Measurements from ENCODE around the gene TAAR6.
"Not testable (repeated sequence)": the region's sequence is repeated elsewhere in the genome, so short reads cannot be mapped to it uniquely, and the experiment has no call there.

TAAR6 gene, protein sequence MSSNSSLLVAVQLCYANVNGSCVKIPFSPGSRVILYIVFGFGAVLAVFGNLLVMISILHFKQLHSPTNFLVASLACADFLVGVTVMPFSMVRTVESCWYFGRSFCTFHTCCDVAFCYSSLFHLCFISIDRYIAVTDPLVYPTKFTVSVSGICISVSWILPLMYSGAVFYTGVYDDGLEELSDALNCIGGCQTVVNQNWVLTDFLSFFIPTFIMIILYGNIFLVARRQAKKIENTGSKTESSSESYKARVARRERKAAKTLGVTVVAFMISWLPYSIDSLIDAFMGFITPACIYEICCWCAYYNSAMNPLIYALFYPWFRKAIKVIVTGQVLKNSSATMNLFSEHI

DNA sequence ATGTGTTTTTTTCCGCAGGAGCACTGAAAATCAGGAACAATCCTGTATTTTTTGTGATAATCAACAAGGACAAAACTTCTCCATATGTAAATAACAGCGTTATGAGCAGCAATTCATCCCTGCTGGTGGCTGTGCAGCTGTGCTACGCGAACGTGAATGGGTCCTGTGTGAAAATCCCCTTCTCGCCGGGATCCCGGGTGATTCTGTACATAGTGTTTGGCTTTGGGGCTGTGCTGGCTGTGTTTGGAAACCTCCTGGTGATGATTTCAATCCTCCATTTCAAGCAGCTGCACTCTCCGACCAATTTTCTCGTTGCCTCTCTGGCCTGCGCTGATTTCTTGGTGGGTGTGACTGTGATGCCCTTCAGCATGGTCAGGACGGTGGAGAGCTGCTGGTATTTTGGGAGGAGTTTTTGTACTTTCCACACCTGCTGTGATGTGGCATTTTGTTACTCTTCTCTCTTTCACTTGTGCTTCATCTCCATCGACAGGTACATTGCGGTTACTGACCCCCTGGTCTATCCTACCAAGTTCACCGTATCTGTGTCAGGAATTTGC is at the start of gene TAAR6:
Gene TAAR6 (plus strand): TSS at position 102 of the 557 bp plus-strand sequence. CDS start 0 bp downstream, at position 102.
- DNase-seq (ENCODE audit: low spot score): no peak

DNA sequence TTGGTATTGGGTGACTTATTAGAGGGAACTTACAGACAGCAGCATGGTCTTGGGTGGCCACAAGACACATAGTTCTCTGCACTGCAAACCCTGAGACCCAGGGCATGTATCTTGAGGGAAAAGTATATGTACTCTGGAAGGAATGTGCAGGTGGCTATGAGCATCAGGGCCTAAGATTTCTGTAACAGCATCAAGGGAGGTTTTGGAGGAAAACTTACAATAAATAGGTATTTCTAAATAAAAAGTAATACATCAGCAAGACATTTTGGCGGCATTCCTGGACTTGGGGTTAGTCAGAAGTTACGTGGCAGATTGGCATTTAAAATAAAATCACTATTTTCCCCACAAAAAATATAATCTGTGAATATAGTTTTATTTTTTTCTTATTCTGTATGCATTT is 49.2 kb upstream of the TAAR6 start:
- DNase-seq (ENCODE audit: low spot score): no peak

DNA sequence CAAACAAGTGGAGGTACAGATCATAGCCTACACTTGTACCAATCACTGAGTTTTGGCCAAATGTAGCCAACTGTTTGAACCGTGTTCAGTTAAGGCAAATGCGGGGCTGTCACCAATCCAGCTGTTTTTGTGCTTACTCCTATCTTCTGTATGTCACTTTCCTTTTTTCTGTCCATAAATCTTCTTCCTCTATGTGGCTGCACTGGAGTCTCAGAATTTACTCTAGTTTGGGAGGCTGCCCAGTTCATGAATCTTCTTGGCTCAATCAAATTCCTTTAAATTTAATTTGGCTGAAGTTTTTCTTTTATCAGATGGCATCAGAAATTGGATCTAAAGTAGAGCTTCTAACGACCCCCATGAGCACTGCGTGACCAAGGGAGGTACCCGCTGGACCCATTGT is 45.5 kb upstream of the TAAR6 start:
- DNase-seq (ENCODE audit: low spot score): no peak

DNA sequence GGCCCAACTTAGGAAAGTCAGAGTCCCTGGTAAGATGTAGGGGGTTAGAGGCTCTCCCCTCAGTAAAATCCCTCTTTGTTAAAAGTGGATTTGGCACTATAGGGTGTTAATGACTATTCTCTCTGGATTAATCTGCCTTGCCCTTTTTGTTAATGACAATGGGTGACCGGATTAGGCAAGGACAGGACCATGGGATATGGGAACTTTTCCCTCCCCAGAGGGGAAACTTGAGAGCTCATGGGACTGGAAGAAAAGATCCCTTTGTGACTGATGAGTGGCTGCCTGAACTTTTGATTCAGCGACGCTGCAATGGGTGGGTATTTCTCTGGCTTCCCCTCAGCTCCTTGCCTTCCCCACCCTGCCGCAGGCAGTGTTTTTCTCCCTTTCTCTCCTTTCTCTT is 44.3 kb upstream of the TAAR6 start:
- DNase-seq (ENCODE audit: low spot score): no peak

DNA sequence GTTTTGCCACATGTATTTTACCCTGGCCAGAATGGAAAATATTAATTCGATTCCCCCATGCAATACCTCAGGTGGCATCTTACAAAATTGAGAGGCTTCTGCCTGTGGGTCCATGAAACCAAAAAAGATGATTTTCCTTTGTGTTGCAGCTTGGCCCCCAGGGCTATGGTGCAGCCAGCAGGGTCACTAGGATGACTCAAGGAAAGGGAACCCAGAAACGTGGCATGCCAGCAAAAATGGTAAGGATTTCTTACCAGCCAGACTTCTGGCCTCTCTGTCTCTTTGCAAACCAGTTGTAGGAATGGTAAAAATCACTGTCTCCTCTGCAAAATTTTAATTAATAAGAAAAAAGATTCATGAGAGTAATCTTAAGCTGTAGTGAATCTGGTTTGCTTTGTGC is 43.7 kb upstream of the TAAR6 start:
- DNase-seq (ENCODE audit: low spot score): no peak

DNA sequence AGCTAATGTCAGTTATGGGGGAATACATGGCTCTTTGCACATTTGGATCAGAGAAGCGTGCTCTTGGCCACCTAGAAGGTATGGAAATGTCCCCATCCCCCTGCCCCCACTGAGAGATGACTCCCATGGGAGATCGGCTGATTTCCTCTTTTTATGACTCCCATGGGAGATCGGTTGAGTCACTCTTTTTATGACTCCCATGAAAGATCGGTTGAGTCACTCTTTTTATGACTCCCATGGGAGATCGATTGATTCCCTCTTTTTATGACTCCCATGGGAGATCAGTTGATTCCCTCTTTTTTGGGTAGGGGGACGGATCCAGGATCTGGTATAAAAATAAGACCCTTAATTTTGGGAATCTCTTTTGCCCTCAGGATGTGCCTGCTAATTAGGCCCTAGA is 42.3 kb upstream of the TAAR6 start:
- DNase-seq (ENCODE audit: low spot score): no peak

DNA sequence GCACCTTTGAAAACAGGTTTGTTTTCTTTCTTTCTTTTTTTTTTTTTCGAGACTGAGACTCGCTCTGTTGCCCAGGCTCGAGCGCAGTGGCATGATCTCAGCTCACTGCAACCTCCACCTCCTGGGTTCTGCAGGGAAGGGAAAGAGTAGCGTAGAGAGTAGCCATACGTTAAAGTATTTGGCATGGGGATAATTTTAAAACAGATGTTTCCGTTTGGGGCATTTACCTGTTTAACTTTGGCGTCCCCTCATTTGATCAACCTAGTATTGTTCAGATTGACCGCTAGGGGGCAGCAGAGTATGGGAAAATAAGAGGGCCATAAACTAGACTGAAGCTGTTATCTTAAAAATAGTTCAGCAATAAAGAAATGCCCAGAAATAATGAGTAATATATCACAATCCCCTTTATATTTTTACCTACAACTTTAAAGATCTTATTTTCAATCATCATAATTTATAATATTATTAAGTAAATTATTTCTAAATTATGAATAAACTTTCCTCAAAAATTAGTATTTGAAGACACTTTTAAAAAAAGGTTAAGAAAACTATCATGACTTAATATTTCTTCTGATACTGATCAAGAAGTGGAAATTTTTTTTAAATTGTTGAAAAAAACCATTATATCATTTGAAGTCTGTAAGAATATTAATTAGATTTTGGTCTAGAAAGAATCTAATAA is 39.7 kb upstream of the TAAR6 start:
- DNase-seq (ENCODE audit: low spot score): peak; percentile 73

DNA sequence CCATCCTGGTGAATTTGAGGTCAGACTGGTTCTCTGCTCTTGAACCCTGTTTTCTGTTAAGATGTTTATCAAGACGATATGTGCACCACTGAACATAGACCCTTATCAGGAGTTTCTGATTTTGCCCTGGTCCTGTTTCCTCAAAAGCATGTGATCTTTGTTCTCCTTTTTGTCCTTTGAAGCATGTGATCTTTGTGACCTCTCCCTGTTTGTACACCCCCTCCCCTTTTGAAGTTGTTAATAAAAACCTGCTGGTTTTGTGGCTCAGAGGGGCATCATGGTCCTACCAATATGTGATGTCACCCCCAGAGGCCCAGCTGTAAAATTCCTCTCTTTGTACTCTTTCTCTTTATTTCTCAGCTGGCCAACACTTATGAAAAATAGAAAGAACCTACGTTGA is 35.6 kb upstream of the TAAR6 start:
- DNase-seq (ENCODE audit: low spot score): not testable (repeated sequence)

DNA sequence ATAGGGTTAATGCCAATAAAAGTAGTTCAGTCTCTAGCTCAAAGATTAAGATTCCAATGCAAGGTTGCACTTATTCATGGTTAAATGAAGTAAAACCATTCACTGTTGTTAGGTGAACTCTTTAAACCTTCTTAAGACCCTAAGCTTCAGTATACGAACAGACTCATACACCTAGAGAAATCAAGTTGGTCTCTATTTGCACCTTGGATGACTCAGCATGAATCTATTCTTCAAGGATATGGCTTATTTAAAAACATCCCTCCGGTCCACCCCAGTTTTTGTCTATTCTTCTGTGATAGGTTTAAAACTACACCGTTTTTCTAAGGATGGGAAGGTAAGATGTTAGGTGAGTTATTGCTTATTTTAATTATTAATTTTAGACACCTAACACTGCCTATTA is 33.0 kb upstream of the TAAR6 start:
- no peak for DNase-seq (ENCODE audit: low spot score)

DNA sequence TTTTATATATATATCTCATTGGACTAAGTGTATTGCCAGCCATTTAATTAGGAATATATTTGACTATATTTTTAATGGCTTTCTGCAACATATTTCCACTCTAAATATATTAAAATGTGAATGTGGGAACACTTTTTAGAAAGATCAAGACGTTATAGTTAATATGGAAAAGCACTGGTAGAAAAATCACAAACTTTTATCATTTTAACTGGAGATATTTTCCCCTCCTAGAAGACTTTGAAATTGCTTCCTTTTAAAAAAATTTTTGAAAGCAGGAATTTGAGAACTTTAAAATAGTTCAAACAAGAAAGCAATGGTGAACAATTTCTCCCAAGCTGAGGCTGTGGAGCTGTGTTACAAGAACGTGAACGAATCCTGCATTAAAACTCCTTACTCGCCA is 32.1 kb upstream of the TAAR6 start, which contains the start of gene TAAR9:
Gene TAAR9 (plus strand): TSS at position 301 of the 400 bp plus-strand sequence. CDS start 13 bp downstream, at position 314.
- no peak for DNase-seq (ENCODE audit: low spot score)

DNA sequence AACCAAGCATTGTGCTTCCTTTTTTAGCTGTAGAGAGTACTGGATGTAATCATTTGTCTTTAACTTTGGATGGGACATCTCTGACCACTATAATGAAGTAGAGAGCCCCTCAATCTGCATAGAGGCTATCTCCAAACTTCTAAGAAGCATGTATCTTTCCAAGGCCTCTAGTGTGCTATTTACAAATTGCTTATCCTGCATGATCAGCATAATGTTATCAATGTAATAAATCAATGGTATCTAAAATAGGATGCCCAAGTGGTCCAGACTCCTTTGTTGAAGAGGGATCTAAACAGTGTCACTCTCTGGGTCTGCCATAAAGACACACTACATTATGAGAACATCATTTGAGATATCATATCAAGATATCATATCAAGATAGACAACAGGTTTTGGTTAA is 25.3 kb upstream of the TAAR6 start:
- DNase-seq (ENCODE audit: low spot score): no peak

DNA sequence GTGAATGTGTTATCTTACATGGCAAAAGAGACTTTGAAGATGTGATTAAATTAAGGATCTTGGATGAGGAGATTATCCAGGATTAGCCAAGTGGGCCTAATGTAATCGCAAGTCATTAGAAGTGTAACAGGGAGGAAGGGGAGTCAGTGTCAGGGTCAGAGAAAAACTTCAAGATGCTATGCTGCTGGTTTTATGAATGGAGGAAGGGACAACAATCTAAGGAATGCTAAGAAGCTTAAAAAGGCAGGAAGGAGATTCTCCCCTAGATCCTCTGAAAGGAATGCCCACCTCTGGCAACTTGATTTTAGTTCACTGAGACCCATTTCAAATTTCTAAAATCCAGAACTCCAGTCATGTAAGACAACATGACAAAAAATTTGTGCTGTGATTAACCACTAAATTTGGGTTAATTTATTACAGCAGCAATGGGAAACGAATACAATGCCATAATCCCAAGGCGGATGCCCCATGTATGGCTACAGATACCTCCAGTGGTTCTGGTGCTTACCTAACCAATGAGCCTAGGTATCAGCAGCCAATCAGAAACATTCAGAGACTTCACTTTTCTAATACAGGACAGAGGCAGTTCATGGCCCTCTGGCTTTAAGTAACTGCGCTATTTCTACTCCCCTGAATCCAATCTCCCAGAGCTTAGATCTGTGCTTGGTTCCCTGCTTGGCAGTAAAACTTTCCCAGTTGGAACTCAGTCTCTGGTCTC is 21.2 kb upstream of the TAAR6 start:
- DNase-seq (ENCODE audit: low spot score): no peak

DNA sequence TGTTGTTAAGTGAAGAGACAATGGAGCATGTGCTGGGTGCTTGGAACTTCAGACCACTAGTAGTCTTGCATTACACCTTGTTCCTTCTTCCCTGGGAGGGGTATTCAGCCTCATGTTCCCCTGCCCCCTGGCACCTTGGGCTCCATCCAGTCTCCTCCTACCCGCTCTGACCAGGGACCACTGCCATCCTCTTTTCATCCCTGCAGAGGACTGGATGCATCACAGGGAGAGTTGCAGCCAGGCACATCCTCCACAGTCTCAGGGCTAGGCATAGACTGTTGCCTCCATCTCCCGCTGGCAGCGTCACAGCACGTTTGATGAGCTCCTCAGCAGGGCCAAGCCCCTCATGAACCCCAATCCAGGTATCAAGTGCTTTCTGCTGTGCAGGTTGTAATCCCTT is 18.9 kb upstream of the TAAR6 start:
- DNase-seq (ENCODE audit: low spot score): no peak

DNA sequence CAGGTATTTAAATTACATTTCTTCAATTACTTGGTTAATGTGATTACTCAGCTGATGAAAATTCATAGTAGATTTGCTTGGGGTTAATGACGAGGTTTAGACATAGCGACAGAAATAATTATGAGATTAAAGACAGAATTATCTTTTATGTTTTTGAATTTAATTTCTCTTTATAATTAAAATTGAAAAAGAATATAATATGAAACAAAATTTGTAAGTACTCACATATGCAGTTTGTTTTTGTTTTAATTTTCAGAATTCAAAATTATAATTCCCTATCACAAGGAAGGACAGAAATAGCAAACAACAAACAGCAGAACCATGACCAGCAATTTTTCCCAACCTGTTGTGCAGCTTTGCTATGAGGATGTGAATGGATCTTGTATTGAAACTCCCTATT is 17.8 kb upstream of the TAAR6 start, which contains the start of gene TAAR8:
Gene TAAR8 (plus strand): TSS at position 301 of the 400 bp plus-strand sequence. CDS start 21 bp downstream, at position 322.
- DNase-seq (ENCODE audit: low spot score): no peak

DNA sequence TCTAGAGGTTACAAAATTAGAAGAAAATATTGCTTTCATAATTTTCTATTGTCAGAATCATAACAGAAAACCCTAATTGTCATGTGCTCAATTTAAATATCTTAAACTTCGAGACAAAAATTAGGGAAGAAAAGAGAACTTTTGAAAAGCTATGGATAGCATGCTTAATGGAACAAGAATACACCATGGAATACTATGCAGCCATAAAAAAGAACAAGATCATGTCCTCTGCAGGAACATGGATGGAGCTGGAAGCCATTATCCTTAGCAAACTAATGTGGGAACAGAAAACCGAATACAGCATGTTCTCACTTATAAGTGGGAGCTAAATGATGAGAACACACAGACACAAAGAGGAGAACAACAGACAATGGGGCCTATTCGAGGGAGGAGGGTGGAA is 10.0 kb upstream of the TAAR6 start:
- not testable (repeated sequence) for DNase-seq (ENCODE audit: low spot score)

DNA sequence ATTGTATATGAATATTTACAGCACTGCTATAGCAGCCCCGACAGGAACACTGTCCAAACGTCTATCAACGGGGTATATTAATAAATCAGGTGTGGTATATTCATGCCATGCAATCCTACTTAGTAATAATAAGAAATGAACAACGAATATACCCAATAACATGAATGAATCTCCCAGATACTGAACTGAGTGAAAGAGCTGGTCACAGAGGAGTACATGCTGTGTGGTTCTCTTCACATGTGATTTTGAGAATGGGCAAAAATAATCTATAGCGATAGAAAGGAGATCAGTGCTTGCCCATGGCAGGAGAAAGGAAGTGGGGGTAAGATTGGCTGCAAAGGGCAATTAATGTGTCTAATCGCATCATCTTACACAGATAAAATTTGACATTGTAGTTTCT is 3.7 kb upstream of the TAAR6 start:
- no peak for DNase-seq (ENCODE audit: low spot score)

DNA sequence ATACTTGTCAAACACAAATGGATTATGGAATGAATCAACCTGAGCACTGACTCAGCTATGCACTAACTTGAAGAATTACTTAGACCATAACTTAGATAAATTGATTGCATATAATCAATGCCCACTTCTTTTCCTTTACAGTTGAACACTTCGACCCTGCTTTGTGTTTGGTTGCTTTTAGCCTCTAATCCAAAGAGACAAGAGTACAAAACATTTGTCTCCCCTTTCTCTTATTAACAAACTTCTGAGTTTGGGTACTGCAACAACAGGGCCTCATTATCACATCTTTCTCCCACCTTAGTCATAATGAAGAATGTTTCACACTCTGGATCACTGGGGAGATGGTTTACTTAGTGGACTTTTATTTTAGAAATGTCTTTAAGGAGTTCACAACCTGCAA is 2.6 kb upstream of the TAAR6 start:
- DNase-seq (ENCODE audit: low spot score): no peak

DNA sequence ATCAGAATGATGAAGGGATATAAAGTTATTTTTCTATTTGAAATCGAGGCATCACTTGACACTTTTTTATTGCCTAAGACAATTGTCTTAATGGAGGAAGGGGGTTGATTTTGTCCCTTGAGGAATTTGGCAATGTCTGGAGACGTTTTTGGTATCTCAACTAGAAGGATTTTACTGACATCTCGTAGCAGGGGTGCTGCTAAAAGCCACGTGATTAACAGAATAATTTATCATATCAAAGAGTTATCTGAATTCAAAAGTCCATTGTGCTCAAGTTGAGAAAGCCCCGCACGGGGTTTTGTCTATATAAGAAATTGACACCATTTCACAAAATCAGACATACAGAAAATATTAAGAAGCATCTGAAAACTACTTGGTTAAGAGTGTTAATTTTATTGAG is 1.5 kb upstream of the TAAR6 start:
- DNase-seq (ENCODE audit: low spot score): no peak

DNA sequence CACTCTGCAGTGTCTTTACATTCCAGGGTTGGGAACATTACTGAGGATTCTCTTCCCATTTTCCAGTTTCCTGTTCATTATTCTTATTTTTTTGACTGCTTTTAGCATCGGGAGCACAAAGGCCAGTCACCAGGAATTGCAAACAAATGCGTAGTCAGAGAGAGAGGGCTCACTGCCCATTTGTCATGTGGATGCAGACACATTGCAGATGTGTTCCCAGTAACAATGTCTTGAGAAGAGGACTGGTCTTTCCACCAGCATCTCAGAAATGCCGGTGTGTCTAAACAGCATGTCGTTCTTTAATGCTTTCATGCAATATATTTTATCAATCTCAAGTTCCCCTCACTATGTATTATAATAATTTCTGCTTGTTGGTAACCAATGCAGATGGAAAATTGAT is 952 bp upstream of the TAAR6 start:
- no peak for DNase-seq (ENCODE audit: low spot score)

DNA sequence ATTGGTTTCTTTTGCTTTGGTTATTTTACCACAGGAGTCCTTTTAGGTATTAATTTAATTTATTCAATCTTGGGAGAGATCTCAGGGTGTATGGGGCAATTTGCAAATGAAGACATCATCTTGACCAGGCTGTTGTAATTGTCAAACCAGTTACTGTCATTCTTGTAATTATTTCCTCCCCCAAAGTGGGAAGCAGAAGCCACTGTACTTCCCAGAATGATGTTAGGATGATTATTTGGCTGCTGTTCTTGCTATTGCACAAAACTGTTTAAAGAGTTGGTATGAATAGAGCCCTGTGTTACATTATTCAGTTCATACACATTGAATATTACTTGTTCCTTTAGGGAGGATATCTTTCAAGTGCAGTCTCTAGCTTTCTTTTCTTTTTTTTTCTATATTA is 1.7 kb downstream of the TAAR6 start:
- DNase-seq (ENCODE audit: low spot score): no peak

DNA sequence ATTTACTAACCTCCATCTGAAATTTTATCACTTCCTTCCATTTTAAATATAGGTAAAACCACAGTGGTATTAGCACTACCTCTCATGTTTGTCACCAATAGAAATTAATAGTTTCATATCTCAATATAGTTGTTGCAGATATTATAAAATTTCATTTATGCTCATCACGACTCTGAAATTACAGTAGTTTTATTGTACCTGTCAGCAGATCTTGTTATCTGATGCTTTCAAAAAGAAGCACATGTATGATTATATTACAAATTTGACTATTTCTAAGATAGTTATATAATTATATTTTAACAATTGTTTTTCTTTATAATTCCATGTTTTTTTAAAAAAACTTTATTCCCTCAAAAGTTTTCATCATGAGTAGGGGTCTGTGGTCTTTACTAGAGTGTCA is 14.6 kb downstream of the TAAR6 start:
- DNase-seq (ENCODE audit: low spot score): no peak

DNA sequence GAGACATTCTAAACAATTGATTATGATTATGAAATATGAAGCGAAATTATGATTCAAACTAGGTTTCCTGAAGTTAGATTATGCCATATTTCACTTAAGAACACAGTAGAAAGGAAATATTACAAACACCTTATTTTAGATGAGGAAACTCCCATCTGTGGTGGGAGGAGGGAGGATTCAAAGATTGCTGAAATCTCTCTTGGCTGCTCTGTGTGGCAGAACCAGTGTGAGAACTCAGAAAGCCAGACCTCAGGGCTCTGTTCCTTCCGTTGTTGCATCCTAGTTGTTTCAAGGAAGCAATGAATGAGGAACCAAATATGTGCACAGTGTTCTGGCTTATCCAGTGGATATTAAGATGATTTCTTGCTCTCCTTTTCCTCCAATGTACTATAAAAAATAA is 17.3 kb downstream of the TAAR6 start:
- no peak for DNase-seq (ENCODE audit: low spot score)

DNA sequence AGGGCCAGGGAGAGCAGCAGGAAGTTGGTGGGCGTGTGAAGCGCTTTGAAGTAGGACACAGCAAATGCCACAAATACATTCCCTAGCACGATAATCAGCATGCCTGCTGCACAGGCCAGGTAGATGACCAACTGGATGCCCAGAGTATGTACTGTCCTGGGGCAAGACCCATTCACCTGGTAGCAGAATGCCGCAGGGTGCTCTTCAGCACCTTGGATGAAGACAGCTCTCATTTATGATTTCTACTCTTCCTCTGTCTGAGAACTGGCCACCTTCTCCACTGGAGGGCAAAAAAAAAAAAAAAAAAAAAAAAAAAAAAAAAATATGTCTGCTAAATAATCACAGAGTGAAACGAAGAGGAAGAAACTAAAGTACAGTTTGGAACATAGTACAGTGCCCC is 19.3 kb downstream of the TAAR6 start, which contains the start of gene TAAR5:
Gene TAAR5 (minus strand): TSS at position 288 of the 400 bp plus-strand sequence. CDS start 55 bp downstream, at position 233.
- no peak for DNase-seq (ENCODE audit: low spot score)
